K562 (cell line): Measurements from ENCODE around the gene GYS1. TPM values are rescaled to one million over a fixed set of nuclear protein-coding genes. Genes with fewer than 3 reads are reported as not detected.
A peak's percentile ranks its signal among the peaks of the same experiment; 100 is the strongest.

Source experiments
- ATF7 ChIP-seq: fragments of 450-650 bp; IDR thresholded peaks from 2 replicates; pipeline ENCODE4 v1.7.1; 2014; ENCODE audit warnings: mild to moderate bottlenecking, moderate library complexity
- NRF1 ChIP-seq, 2 experiments: fragments of 450-650 bp; IDR thresholded peaks in 1 of 2; conservative IDR thresholded peaks in 1 of 2; 2 replicates each; pipeline ENCODE4 v1.6.1; 2014; ENCODE audit warnings: mild to moderate bottlenecking in 2 of 2
- PHF8 ChIP-seq: fragments of 200-600 bp; sonication (generic); IDR thresholded peaks from 2 replicates; pipeline ENCODE4 v1.6.1; 2012; ENCODE audit warnings: mixed run types, mild to moderate bottlenecking, inconsistent platforms, low read length, moderate library complexity, borderline replicate concordance
- PHTF2 ChIP-seq: fragments of 250-450 bp; sonication (Bioruptor Pico); IDR thresholded peaks from 2 replicates; pipeline ENCODE4 v1.5.0; 2021; ENCODE audit warnings: mild to moderate bottlenecking
- POLR2A ChIP-seq: fragments of 450-650 bp; conservative IDR thresholded peaks from 2 replicates; pipeline ENCODE4 v1.6.1; 2016
- RB1 ChIP-seq: fragments of 450-650 bp; IDR thresholded peaks from 2 replicates; pipeline ENCODE4 v1.6.1; 2017; ENCODE audit warnings: low read depth, mild to moderate bottlenecking
- SMAD3 ChIP-seq: fragments of 450-650 bp; formaldehyde crosslinking; conservative IDR thresholded peaks from 2 replicates; pipeline ENCODE4 v1.4.0; 2020; ENCODE audit warnings: mild to moderate bottlenecking
- SMC3 ChIP-seq: conservative IDR thresholded peaks from 2 replicates; pipeline ENCODE4 v1.6.1; 2011; ENCODE audit warnings: low read depth, low read length, improper control_type of control experiment; ENCODE audit not compliant: insufficient read depth
- STAT5B ChIP-seq: fragments of 250-450 bp; sonication (Bioruptor Pico); IDR thresholded peaks from 2 replicates; pipeline ENCODE4 v1.8.0; 2021; ENCODE audit warnings: mild to moderate bottlenecking, inconsistent platforms
- TCFL5 ChIP-seq: fragments of 250-450 bp; sonication (Bioruptor Pico); conservative IDR thresholded peaks from 2 replicates; pipeline ENCODE4 v1.6.1; 2021; ENCODE audit warnings: mild to moderate bottlenecking, moderate library complexity, matching md5 sums
- ZNF175 ChIP-seq: fragments of 200-800 bp; sonication (Bioruptor generic); IDR thresholded peaks from 2 replicates; pipeline ENCODE4 v1.6.1; 2016; ENCODE audit warnings: low read depth, mild to moderate bottlenecking, missing genetic modification characterization, missing compliant biosample characterization
- ZNF79 ChIP-seq: fragments of 250-450 bp; sonication (Bioruptor Pico); IDR thresholded peaks from 2 replicates; pipeline ENCODE4 v1.4.0; 2020; ENCODE audit warnings: low read depth, mild to moderate bottlenecking, moderate library complexity
- polyA plus RNA-seq, 8 experiments: library from polyadenylated mRNA; depleted of rRNA in 4 of 8; stranded (reverse) in 5 of 8; unstranded in 3 of 8; fragments of >200 nt; fragmentation: Nextera tagmentation in 2 of 8; fragmentation: Illumina TruSeq in 1 of 8; extraction: Ambion mirVana in 2 of 8; extraction: Trizol in 1 of 8; gene quantifications; 2 replicates each; pipeline versions ENCODE4 v1.2.1 to v1.2.3, GENCODE V29; 2011 to 2014; ENCODE audit warnings: inconsistent platforms in 1 of 8, missing spikeins in 1 of 8
- total RNA-seq, 7 experiments: library from RNA; depleted of rRNA in 6 of 7; stranded (reverse); fragments of >200 nt in 6 of 7; fragmentation: Illumina TruSeq in 2 of 7; extraction: Trizol in 2 of 7; gene quantifications; 2 replicates each; pipeline versions ENCODE4 v1.2.1 to v1.2.3, GENCODE V29; 2011 to 2021; ENCODE audit warnings: low replicate concordance in 1 of 7
- TF ChIP-seq, protein P1 (sequence below), 2 experiments: fragments of 200-800 bp in 1 of 2; sonication (Bioruptor generic) in 1 of 2; sonication (generic) in 1 of 2; formaldehyde crosslinking in 1 of 2; IDR thresholded peaks in 1 of 2; conservative IDR thresholded peaks in 1 of 2; 2 replicates each; pipeline versions ENCODE4 v1.5.0 to v1.6.1; 2016 to 2020; ENCODE audit warnings: missing compliant biosample characterization in 1 of 2, missing genetic modification characterization in 1 of 2, missing genetic modification reagents in 1 of 2
- TF ChIP-seq, protein P2 (sequence below): fragments of 200-800 bp; sonication (Bioruptor generic); IDR thresholded peaks from 2 replicates; pipeline ENCODE4 v1.6.1; 2016; ENCODE audit warnings: missing genetic modification characterization, missing compliant biosample characterization
- TF ChIP-seq, protein P3 (sequence below): fragments of 450-650 bp; formaldehyde crosslinking; conservative IDR thresholded peaks from 2 replicates; pipeline ENCODE4 v1.4.0; 2022; ENCODE audit warnings: mild to moderate bottlenecking, missing genetic modification characterization
- TF ChIP-seq, protein P4 (sequence below): sonication (generic); IDR thresholded peaks from 2 replicates; pipeline ENCODE4 v1.6.1; 2016

The GYS1 gene
- total and polyA plus RNA-seq, 9 of the 15 experiments (the other 6 are each of a cell fraction or from before 2014, with no cell fraction given): 1.9 to 31.1 (median 15.2) TPM

DNA sequence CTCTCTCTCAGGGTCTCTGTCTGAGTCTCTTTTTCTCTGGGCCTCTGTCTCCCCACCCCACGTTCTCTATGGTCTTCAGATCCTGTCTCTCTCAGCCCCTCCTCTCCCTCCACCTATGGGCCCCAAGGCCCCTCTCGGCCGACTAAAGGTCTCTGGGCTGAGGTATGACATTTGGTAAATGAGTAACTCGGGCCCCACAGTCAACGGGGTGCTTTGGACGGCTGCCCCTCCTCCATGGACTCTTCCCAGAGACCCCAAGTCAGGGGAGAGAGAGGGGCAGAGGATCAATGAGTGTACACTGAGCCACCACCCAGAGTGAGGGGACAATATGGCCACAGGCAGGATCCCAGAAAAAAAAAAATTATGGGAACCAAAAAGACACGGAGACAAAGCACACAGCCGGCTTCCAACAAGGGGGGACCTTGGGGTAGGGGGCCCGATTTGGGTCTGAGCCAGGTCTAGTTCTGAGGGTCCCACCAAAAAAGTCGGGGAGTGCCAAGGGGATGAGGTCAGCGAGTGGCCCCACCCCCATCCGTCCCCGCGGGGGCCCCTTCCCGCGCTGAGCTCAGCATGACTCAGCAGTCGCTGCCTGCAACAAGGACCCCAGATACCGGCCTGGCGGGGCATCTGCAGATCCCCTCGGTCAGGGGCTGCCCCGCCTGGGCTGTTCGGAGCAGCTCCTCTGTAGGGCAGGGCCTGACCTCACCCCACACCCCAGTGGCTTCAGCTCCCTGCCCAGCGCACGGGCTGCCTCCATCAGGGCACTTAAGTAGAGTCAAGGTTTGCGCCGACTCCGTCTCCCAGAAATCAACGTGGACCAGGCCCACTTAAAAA is 29.5 kb downstream of the GYS1 start (continued):
- TF ChIP-seq STAT5B (CRISPR knock-in tag) (no peak), PHTF2 (peak; percentile 41; the same call in 1 of the 2 replicates), NRF1 (conservative IDR thresholded peaks at IDR 0.05 in 1 of 2, IDR thresholded peaks at IDR 0.05 in 1 of 2) (peak; percentile 28 to 47; a peak in 3 of 4 replicates), PHF8 (peak; percentile 44; the same call in 1 of the 2 replicates), POLR2A (peak; percentile 88), SMC3 (no peak), ZNF175 (CRISPR knock-in tag) (peak; percentile 80), TCFL5 (CRISPR knock-in tag) (no peak), ZNF79 (CRISPR knock-in tag) (0 out of 2 replicates have a peak, but pooled peaks have one; percentile 34), SMAD3 (CRISPR knock-in tag) (peak; percentile 60; the same call in 1 of the 2 replicates), ATF7 (peak; percentile 98), RB1 (peak; percentile 85)
- TF ChIP-seq, protein P1, sequence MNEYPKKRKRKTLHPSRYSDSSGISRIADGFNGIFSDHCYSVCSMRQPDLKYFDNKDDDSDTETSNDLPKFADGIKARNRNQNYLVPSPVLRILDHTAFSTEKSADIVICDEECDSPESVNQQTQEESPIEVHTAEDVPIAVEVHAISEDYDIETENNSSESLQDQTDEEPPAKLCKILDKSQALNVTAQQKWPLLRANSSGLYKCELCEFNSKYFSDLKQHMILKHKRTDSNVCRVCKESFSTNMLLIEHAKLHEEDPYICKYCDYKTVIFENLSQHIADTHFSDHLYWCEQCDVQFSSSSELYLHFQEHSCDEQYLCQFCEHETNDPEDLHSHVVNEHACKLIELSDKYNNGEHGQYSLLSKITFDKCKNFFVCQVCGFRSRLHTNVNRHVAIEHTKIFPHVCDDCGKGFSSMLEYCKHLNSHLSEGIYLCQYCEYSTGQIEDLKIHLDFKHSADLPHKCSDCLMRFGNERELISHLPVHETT (CRISPR knock-in tag; conservative IDR thresholded peaks at IDR 0.05 in 1 of 2, IDR thresholded peaks at IDR 0.05 in 1 of 2): peak in 1 of 2 experiments; percentile 89; a peak in 2 of 4 replicates
- TF ChIP-seq, protein P2, sequence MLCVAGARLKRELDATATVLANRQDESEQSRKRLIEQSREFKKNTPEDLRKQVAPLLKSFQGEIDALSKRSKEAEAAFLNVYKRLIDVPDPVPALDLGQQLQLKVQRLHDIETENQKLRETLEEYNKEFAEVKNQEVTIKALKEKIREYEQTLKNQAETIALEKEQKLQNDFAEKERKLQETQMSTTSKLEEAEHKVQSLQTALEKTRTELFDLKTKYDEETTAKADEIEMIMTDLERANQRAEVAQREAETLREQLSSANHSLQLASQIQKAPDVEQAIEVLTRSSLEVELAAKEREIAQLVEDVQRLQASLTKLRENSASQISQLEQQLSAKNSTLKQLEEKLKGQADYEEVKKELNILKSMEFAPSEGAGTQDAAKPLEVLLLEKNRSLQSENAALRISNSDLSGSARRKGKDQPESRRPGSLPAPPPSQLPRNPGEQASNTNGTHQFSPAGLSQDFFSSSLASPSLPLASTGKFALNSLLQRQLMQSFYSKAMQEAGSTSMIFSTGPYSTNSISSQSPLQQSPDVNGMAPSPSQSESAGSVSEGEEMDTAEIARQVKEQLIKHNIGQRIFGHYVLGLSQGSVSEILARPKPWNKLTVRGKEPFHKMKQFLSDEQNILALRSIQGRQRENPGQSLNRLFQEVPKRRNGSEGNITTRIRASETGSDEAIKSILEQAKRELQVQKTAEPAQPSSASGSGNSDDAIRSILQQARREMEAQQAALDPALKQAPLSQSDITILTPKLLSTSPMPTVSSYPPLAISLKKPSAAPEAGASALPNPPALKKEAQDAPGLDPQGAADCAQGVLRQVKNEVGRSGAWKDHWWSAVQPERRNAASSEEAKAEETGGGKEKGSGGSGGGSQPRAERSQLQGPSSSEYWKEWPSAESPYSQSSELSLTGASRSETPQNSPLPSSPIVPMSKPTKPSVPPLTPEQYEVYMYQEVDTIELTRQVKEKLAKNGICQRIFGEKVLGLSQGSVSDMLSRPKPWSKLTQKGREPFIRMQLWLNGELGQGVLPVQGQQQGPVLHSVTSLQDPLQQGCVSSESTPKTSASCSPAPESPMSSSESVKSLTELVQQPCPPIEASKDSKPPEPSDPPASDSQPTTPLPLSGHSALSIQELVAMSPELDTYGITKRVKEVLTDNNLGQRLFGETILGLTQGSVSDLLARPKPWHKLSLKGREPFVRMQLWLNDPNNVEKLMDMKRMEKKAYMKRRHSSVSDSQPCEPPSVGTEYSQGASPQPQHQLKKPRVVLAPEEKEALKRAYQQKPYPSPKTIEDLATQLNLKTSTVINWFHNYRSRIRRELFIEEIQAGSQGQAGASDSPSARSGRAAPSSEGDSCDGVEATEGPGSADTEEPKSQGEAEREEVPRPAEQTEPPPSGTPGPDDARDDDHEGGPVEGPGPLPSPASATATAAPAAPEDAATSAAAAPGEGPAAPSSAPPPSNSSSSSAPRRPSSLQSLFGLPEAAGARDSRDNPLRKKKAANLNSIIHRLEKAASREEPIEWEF (CRISPR knock-in tag): peak; percentile 97
- TF ChIP-seq, protein P3, sequence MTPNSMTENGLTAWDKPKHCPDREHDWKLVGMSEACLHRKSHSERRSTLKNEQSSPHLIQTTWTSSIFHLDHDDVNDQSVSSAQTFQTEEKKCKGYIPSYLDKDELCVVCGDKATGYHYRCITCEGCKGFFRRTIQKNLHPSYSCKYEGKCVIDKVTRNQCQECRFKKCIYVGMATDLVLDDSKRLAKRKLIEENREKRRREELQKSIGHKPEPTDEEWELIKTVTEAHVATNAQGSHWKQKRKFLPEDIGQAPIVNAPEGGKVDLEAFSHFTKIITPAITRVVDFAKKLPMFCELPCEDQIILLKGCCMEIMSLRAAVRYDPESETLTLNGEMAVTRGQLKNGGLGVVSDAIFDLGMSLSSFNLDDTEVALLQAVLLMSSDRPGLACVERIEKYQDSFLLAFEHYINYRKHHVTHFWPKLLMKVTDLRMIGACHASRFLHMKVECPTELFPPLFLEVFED (CRISPR knock-in tag): no peak; the same call in 1 of the 2 replicates
- TF ChIP-seq, protein P4, sequence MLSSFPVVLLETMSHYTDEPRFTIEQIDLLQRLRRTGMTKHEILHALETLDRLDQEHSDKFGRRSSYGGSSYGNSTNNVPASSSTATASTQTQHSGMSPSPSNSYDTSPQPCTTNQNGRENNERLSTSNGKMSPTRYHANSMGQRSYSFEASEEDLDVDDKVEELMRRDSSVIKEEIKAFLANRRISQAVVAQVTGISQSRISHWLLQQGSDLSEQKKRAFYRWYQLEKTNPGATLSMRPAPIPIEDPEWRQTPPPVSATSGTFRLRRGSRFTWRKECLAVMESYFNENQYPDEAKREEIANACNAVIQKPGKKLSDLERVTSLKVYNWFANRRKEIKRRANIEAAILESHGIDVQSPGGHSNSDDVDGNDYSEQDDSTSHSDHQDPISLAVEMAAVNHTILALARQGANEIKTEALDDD: no peak
